G401.6 (cell line): ENCODE results near the gene LPAR2.

Source experiments
- FAIRE-seq: peaks from 2 replicates; lab custom pipeline; 2012; peaks lifted over from hg19 to GRCh38; lab: Jason Lieb, UNC

LPAR2 gene

GRCh38 chr19:19595171-19595701 is 32.8 kb downstream of the LPAR2 start:
- no peak for FAIRE-seq

- no peak for FAIRE-seq
These were observed 33.6 kb downstream of the LPAR2 start for GRCh38 chr19:19594381-19594780.

DNA sequence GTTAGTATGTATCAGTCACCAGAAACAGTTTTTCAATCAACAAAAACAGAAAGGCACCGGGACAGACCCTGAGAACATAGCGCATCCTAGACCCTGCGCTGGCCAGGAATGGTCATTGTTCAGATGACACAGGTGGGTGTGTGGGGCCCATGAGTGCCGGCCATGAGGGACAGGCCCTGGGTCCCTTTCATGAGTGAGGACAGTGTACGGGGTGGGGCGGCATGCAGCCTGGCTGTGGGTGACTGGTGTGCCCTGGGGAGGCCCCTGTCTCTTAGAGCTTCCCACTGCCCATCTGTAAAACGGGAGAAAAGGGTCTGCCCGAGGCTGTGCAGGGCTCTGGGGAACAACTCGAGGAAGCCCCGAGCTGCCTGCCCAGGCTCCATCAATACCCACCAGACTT is 35.3 kb downstream of the LPAR2 start:
- FAIRE-seq, result no peak

DNA sequence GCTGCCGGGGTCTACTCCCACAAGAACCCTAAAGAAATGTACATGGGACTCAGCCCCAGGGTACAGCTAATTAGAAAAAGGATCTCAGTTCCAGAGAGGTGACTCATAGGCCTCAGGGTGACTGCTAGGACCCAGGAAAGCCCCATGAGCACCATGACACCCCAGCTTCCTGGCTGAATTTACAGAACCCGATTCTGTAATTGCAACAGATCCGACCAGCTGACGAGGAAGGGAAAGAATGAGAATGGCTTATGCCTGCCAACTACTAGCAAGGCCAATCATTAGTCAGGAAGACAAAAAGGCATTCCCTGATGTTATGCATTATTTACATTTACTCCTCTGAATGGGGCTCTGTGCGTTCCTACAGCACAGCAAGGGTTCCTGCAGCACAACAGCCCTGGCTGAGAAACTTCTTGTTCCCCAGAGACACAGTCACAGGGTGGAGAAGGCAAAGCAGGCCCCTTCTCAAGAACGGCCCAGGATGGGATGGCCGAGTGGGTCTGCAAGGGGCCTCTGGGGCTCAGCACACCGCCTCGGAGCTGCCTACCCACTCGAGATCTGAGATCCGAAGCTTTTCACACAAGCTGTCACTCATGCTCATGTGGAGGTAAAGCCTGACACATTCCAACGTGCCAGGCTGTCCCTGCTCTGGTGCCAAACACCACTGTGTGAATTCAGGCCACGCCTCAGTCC is 36.7 kb downstream of the LPAR2 start:
- FAIRE-seq, result no peak

DNA sequence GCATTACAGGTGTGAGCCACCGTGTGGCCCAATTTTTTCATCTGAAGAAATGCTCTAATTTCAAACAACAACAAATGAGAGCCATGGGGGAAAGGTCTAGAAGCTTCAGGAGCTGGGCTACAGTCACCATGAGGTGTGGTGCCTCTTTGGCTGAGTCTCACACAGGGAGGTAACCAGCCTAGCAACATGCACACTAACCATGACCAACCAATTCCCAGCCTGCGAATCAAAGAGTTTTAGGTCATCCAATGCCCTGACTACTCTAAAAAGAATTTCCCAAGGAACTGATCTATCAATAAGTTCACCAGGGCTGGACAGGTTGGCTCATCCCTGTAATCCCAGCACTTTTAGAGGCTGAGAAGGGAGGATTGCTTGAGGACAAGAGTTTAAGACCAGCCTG is 39.5 kb downstream of the LPAR2 start:
- no peak for FAIRE-seq

GRCh38 chr19:19587771-19588170 is 40.2 kb downstream of the LPAR2 start:
- no peak for FAIRE-seq

- FAIRE-seq, result no peak
These were observed 43.7 kb downstream of the LPAR2 start for GRCh38 chr19:19584356-19584755.

DNA sequence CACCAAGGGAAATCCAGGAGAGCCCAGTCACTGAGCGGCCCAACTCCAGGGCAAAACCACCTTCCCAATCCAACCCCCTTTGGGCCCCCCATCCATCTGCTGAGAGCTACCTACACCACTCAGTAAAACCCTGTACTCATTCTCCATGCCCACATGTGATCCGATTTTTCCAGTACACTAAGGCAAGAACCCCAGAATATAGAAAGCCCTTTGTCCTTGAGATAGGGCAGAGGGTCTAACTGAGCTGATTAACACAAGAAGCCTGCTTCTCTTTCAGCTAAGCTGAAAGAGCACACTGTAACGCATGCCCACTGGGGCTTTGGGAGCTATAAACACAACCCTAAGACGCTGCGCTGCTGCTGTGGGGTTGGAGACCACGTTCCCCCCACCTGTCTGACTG is 45.5 kb downstream of the LPAR2 start:
- FAIRE-seq, result no peak

- FAIRE-seq, result no peak
These were observed 46.6 kb downstream of the LPAR2 start for GRCh38 chr19:19581391-19581790.

DNA sequence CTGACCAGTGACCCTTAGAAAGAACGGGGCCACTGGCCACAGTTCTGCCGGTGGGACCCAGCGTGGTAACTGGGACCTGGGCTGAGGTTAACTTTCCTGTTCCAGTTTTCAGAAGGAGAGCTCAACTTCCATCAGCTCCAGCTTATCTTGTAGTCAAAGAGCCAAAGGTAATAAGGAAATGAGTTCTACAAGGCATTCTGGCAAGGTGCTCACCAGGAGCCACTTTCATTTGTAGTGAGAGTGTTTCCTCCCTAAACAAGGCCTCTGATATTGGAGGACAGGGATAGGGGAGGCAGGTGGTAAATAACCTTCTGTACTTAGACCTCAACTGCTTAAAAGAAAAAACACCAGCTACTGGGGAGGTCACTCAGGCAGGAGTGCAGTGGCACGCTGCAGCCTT is 47.6 kb downstream of the LPAR2 start:
- no peak for FAIRE-seq

DNA sequence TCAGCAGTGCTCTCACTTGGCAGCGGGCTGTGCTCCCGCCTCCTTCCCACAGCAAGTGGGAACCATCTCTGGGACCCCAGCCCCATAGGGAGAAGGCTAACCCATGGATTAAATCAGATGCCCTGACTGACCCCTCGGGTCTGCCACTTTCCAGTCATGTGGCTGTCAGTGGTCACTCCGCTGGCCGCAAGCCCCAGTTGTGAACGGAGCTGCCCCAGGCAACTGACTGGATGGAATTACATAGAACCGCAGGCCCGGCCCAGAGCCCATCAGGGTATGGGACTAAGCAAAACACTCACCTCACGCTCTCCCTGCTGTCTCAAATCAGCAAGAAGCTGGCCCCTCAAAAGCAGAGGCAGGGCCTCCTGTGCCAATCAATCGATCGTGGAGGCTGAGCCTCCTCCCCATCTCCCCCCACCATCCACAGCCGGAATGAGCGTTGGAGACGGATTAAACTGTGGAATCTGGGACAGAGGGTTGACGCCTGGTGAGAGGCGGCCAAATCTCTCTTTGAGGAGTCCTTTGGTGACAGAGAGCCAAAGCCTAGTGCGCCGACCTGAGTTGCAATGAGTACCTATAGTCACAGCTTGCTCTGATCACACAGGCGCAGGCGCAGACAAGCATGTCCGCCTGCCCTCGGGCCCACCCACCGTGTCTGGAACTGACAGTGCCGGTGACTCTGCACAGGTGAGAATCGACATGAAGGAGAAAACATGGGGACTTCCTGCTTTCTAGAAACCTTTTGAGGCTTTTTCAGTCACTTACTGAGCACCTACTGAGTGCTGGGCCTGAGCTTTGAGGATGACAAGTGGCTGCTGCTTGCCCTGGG is 48.3 kb downstream of the LPAR2 start:
- FAIRE-seq, result no peak

DNA sequence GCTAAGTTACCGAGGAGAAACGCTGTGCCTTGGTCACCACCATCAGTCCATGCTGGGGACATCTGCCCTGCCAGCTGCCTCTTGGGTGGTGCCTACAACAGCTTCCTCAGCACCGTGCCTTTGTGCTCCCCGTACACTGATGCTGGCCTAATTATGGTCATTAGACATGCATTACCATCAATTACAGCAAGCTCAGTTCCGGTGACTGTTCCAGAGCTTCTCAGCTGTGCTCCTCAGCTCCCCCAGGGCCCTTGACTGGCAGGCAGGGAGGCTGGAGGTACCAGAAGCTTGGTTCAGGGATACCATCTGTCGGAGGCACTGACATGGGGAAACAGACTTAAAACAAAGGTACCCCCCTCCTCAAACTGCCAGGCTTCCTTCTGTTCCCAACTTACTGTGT is 49.8 kb downstream of the LPAR2 start:
- no peak for FAIRE-seq

DNA sequence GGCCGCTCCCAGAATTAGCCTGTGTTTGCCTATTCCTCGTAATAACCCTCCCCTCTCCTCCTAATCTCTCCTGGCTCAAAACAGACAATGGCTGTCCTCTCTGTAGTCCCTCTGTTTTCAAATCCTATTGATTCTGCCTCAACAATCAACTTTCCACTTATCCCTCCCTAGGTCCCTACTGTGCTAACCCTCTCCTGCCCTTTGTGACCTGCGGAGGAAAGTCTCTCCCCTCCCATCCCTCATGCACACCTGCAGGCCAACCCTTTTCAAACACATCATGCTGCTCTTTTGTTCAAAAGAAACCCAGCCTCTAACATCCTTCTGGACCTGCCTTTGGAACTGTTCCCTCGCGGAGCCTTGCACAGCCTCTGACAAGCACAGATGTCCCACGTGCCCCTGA is 52.6 kb downstream of the LPAR2 start:
- FAIRE-seq, result no peak
